Sigmoid colon (tissue), 4 donors: Measurements from ENCODE around the gene UBE2E2.

Experiments used
- POLR2AphosphoS5 ChIP-seq, 4 donors: sonication (generic); formaldehyde crosslinking; IDR thresholded peaks; one replicate each; pipeline ENCODE4 v1.6.1; 2017; ENCODE audit warnings: antibody characterized with exemption in 4 of 4
- TF ChIP-seq, protein P1 (sequence below), 4 experiments: fragments of 450-650 bp in 3 of 4; fragments of 200-600 bp in 1 of 4; IDR thresholded peaks; one replicate each; pipeline ENCODE4 v1.5.1; 2016 to 2019; ENCODE audit warnings: antibody characterized with exemption in 4 of 4, mild to moderate bottlenecking in 3 of 4, moderate library complexity in 2 of 4

DNA sequence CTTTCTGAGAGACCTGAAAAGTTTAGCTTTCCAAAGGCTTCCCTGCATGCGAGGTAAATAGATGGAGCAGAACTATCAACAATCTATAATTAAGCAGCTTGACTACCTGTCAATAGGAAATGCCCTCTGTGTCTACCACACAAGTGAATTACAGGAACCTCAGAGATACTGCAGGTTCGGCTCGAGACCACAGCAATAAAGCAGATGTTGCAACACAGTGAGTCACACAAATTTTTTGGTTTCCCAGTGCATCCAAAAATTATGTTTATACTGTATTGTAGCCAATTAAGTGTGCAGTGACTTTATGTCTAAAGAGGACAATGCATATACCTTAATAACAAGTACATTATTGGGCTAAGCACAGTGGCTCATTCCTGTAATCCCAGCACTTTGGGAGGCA, 252.0 kb downstream of the UBE2E2 start:
- TF ChIP-seq, protein P1, sequence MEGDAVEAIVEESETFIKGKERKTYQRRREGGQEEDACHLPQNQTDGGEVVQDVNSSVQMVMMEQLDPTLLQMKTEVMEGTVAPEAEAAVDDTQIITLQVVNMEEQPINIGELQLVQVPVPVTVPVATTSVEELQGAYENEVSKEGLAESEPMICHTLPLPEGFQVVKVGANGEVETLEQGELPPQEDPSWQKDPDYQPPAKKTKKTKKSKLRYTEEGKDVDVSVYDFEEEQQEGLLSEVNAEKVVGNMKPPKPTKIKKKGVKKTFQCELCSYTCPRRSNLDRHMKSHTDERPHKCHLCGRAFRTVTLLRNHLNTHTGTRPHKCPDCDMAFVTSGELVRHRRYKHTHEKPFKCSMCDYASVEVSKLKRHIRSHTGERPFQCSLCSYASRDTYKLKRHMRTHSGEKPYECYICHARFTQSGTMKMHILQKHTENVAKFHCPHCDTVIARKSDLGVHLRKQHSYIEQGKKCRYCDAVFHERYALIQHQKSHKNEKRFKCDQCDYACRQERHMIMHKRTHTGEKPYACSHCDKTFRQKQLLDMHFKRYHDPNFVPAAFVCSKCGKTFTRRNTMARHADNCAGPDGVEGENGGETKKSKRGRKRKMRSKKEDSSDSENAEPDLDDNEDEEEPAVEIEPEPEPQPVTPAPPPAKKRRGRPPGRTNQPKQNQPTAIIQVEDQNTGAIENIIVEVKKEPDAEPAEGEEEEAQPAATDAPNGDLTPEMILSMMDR (IDR thresholded peaks at IDR 0.05), result no peak
- peak in 3 of 4 donors; percentile 19 to 59 (median 35) for TF ChIP-seq POLR2AphosphoS5 (IDR thresholded peaks at IDR 0.05)
